ENCODE data around the gene IQCB1.

GRCh38 chr3:121794264-121794983 is 40.4 kb downstream of the IQCB1 start:
- TF ChIP-seq POLR2AphosphoS5 (IDR thresholded peaks at IDR 0.05) (no peak), EP300 (IDR thresholded peaks at IDR 0.05; ENCODE audit: low read depth) (no peak), CTCF (IDR thresholded peaks at IDR 0.05) (no peak)

All from transverse colon (tissue), 4 donors.